Ovary (tissue), 9 donors: Measurements from ENCODE around the gene NPL. TPM values are rescaled to one million over a fixed set of nuclear protein-coding genes. Genes with fewer than 3 reads are reported as not detected.

ENCODE experiments used
- DNase-seq, 5 donors: peaks; one replicate each; pipeline ENCODE4 v3.0.0-alpha.2; 2019 to 2020
- H3K27ac ChIP-seq, 2 donors: fragments of 200-600 bp; one replicate each; pipeline versions ENCODE4 v1.5.1 to v1.8.0; 2019 to 2022
- H3K27me3 ChIP-seq: fragments of 200-600 bp; one replicate; pipeline ENCODE4 v1.8.0; 2022
- H3K36me3 ChIP-seq: fragments of 200-600 bp; sonication (generic); one replicate; pipeline ENCODE4 v1.5.1; 2019
- H3K4me1 ChIP-seq: one replicate; pipeline ENCODE4 v1.8.1; 2013; ENCODE audit warnings: mild to moderate bottlenecking, moderate library complexity; ENCODE audit not compliant: insufficient read depth
- H3K4me3 ChIP-seq: fragments of 200-600 bp; sonication (generic); one replicate; pipeline ENCODE4 v1.5.1; 2017
- H3K9me3 ChIP-seq, 2 donors: fragments of 200-600 bp in 1 of 2; sonication (generic) in 1 of 2; one replicate each; pipeline versions ENCODE4 v1.5.1 to v1.8.1; 2013 to 2019; ENCODE audit warnings: mild to moderate bottlenecking in 1 of 2, moderate library complexity in 1 of 2
- CTCF ChIP-seq, 3 donors: fragments of 450-650 bp in 2 of 3; fragments of 200-600 bp in 1 of 3; IDR thresholded peaks; one replicate each; pipeline versions ENCODE4 v1.5.1 to v1.8.0; 2016 to 2022; ENCODE audit warnings: antibody characterized with exemption in 3 of 3, mild to moderate bottlenecking in 1 of 3
- EP300 ChIP-seq: sonication (generic); formaldehyde crosslinking; IDR thresholded peaks from one replicate; pipeline ENCODE4 v1.6.1; 2017; ENCODE audit warnings: antibody characterized with exemption
- POLR2A ChIP-seq: fragments of 450-650 bp; IDR thresholded peaks from one replicate; pipeline ENCODE4 v1.6.1; 2017; ENCODE audit warnings: antibody characterized with exemption, mild to moderate bottlenecking, moderate library complexity
- WGBS, 3 donors: extraction: QIAGEN DNeasy Blood & Tissue Kit in 1 of 3; methylation state at CpG; one replicate each; pipeline versions ENCODE4 v1.1.5 to v1.1.7; 2013 to 2017; 5-methylcytosine and 5-hydroxymethylcytosine counted together
- intact Hi-C, 4 donors: fragments of 100-400 bp; cut with DNase I; formaldehyde crosslinking; loops; one replicate each; pipeline versions ENCODE4 v1.11.0 to v1.15.1; 2022 to 2023
- polyA plus RNA-seq, 2 donors: library from polyadenylated mRNA; stranded (reverse); fragments of 200-250 nt in 1 of 2; fragments of 350-450 nt in 1 of 2; fragmentation: Illumina TruSeq in 1 of 2; extraction: RNeasy Lipid Tissue Mini Kit (QIAGEN cat#74804) in 1 of 2; gene quantifications; one replicate each; pipeline ENCODE4 v1.2.3, GENCODE V29; 2013 to 2014
- total RNA-seq, 7 donors: library from RNA; depleted of rRNA in 2 of 7; stranded (reverse); fragments of >200 nt in 2 of 7; fragmentation: NEBNext Ultra II Directional in 3 of 7; extraction: Animal tissue kit (Norgen Biotek cat#: 25700) in 3 of 7; gene quantifications; one replicate each; pipeline versions ENCODE4 v1.1.0 to v1.2.4, GENCODE V29; 2016 to 2023
- donor health status: DM: no; HTN: no; CAD: no; lungs with moderate emphysema.
- donor health status: DM: no; HTN: no; CAD: no.
- donor health status: Bipolar disorder and iron deficiency.
- donor health status: DM: yes; HTN: yes; CAD: no.
- donor health status: DM: no; HTN: no; CAD: no.
- donor health status: DM: yes; HTN: yes; CAD: no.

Gene NPL
- total and polyA plus RNA-seq, 9 donors = 2.3 to 26.0 (median 3.7) TPM

GRCh38 chr1:182803846-182804245 lies 14.3 kb downstream of the NPL start:
- no peak for TF ChIP-seq POLR2A
- TF ChIP-seq CTCF (IDR thresholded peaks at IDR 0.05) = no peak
- TF ChIP-seq EP300 = no peak
- H3K4me3 ChIP-seq = no peak overlapping the region

GRCh38 chr1:182806015-182806678 lies 16.6 kb downstream of the NPL start:
- Histone ChIP-seq H3K27ac (no peak overlapping the region), H3K4me1 (no peaks in the 10 kb centered on the region), H3K27me3 (no peaks in the 10 kb centered on the region), H3K36me3 (no peaks in the 10 kb centered on the region), H3K4me3 (no peak overlapping the region), H3K9me3 (no peaks in the 10 kb centered on the region)
- intact Hi-C loops = no loop called here
- TF ChIP-seq EP300 = no peak
- TF ChIP-seq CTCF (IDR thresholded peaks at IDR 0.05) = no peak
- TF ChIP-seq POLR2A = no peak
- WGBS, 3 donors = 75 to 78% (median 77%) methylated on average over 11 of the region's 11 CpGs
- DNase-seq = no peak

More at GRCh38 chr1:182803846-182804245, 14.3 kb downstream of the NPL start:
- WGBS, 3 donors = 88 to 94% (median 93%) methylated on average over 1 of the region's 1 CpG
- no peak for DNase-seq
- H3K27ac ChIP-seq = no peak overlapping the region
- no peaks in the 10 kb centered on the region for H3K9me3 ChIP-seq
- H3K27me3 ChIP-seq = no peaks in the 10 kb centered on the region
- H3K36me3 ChIP-seq = no peaks in the 10 kb centered on the region
- H3K4me1 ChIP-seq = no peaks in the 10 kb centered on the region
- intact Hi-C loops = no loop called here

GRCh38 chr1:182807907-182808306 lies 18.3 kb downstream of the NPL start:
- TF ChIP-seq EP300 = no peak
- TF ChIP-seq POLR2A = no peak
- TF ChIP-seq CTCF (IDR thresholded peaks at IDR 0.05) = no peak
- no peak overlapping the region for H3K27ac ChIP-seq
- no peak for DNase-seq
- no peaks in the 10 kb centered on the region for H3K27me3 ChIP-seq
- H3K4me3 ChIP-seq = no peak overlapping the region
- H3K4me1 ChIP-seq = no peaks in the 10 kb centered on the region
- WGBS, 3 donors = 89 to 95% (median 91%) methylated on average over 3 of the region's 3 CpGs
- no peaks in the 10 kb centered on the region for H3K9me3 ChIP-seq
- intact Hi-C loops = no loop called here
- H3K36me3 ChIP-seq = no peaks in the 10 kb centered on the region

- WGBS, 3 donors = 69 to 83% (median 74%) methylated on average over 3 of the region's 3 CpGs
- no peak for DNase-seq
- Histone ChIP-seq H3K4me3 (no peak overlapping the region), H3K9me3 (no peaks in the 10 kb centered on the region), H3K36me3 (no peaks in the 10 kb centered on the region), H3K4me1 (no peaks in the 10 kb centered on the region), H3K27me3 (no peaks in the 10 kb centered on the region), H3K27ac (no peak overlapping the region)
- TF ChIP-seq EP300 = no peak
- TF ChIP-seq CTCF (IDR thresholded peaks at IDR 0.05) = no peak
- TF ChIP-seq POLR2A = no peak
- intact Hi-C loops = no loop called here
Measured at GRCh38 chr1:182809414-182809957, 19.9 kb downstream of the NPL start.
